ENCODE data around the gene LRIT3.

The LRIT3 gene, protein sequence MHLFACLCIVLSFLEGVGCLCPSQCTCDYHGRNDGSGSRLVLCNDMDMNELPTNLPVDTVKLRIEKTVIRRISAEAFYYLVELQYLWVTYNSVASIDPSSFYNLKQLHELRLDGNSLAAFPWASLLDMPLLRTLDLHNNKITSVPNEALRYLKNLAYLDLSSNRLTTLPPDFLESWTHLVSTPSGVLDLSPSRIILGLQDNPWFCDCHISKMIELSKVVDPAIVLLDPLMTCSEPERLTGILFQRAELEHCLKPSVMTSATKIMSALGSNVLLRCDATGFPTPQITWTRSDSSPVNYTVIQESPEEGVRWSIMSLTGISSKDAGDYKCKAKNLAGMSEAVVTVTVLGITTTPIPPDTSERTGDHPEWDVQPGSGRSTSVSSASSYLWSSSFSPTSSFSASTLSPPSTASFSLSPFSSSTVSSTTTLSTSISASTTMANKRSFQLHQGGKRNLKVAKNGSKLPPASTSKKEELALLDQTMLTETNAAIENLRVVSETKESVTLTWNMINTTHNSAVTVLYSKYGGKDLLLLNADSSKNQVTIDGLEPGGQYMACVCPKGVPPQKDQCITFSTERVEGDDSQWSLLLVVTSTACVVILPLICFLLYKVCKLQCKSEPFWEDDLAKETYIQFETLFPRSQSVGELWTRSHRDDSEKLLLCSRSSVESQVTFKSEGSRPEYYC

GRCh38 chr4:109847896-109848442 lies at the start of gene LRIT3:
LRIT3 (plus strand) TSS chr4:109848107; CDS start chr4:109848202, 95 bp downstream.
- no peak for DNase-seq

GRCh38 chr4:109798866-109799265 lies 49.0 kb upstream of the LRIT3 start:
- no peak for DNase-seq

GRCh38 chr4:109801099-109801789 lies 46.7 kb upstream of the LRIT3 start:
- no peak for DNase-seq

- DNase-seq: no peak
These were observed 46.0 kb upstream of the LRIT3 start, which contains the start of gene CFI for GRCh38 chr4:109801895-109802319. CFI (minus strand) TSS chr4:109801999; CDS start chr4:109801971, 28 bp downstream.

DNA sequence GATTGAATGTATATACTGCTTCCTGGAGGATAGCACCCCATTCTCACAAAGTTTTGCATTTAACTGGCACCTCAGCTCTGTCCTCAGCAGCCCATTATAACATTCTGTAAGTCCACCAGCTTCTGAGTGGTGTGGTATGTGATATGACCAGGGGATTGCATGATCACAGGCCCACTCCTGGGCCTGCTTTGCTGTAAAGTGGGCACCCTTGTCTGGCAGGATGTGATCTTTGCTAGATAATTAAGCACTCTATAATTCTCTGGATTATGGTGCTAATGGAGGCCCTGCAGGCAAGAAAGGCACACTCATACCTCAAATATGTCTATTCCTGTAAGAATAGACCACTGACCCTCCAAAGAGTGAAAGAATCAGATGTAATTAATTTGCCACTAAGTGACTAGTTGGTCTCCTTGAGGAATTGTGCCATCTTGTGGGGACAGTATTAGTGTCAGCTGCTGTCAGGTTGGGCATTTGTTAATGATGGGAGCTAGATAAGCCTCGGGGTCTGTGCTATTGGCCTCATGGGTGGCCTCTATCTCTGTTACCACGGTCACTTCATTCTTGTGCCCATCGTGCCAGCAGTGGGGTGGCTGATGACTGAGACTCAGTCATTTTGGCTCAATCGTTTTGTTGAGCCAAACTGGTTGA lies 43.9 kb upstream of the LRIT3 start:
- DNase-seq: peak; percentile 13

GRCh38 chr4:109809655-109810054 lies 38.3 kb upstream of the LRIT3 start:
- DNase-seq: no peak

- no peak for DNase-seq
These were observed 37.1 kb upstream of the LRIT3 start for GRCh38 chr4:109810552-109811387.

DNA sequence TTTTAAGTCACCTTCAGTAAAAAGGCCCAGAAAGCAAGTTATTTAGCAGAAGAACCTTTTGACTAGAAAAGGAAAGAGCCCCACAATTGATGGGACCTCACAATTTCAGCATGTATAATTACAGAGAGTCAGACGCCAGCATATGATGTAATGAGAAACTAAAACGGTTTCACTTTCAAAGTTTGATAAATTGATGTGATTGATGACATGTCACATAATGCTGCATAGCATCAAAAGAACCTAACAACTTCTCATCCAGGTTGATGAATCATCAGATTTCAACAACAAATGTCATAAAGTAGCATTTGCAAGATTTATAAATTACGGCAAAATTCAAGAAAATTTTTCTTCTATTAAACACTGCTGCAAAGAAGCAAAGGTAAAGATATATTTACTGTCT lies 36.2 kb upstream of the LRIT3 start:
- no peak for DNase-seq

GRCh38 chr4:109815151-109816081 lies 32.5 kb upstream of the LRIT3 start, which contains the start of gene GAR1:
GAR1 (plus strand) TSS chr4:109815762; CDS start chr4:109816165, 403 bp downstream.
- peak; percentile 82 for DNase-seq

DNA sequence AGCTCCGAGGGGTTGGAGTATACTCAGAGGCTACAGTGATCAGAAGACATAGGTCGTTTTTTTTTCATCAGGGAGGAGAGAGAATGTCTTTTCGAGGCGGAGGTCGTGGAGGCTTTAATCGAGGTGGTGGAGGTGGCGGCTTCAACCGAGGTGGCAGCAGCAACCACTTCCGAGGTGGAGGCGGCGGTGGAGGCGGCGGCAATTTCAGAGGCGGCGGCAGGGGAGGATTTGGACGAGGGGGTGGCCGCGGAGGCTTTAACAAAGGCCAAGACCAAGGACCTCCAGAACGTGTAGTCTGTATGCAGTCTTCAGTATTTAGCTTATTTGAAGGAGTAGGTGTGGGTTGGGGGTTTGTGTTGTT lies 31.8 kb upstream of the LRIT3 start:
- DNase-seq: no peak

DNA sequence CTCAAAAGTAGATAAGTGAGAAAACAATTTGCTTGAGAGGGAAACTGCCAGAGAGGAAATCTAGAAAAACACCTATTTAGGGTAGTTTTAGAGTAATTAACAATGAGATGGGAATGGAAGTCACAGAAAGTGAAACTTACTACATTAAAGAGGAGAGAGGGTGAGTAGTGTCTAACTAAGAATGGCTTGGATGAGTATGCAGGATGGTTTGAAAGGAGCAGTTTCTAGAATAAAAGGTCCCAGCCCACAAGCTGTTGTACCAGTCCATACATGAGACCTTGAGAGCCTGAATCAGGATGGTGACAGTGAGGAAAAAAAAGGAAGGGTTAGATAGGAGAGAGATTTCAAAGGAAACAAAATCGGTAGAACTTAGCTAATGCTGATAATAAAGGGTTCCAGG lies 31.0 kb upstream of the LRIT3 start:
- DNase-seq: no peak

GRCh38 chr4:109818268-109818667 lies 29.6 kb upstream of the LRIT3 start:
- DNase-seq: no peak

GRCh38 chr4:109820563-109820962 lies 27.3 kb upstream of the LRIT3 start:
- DNase-seq: no peak

- DNase-seq: no peak
These were observed 26.7 kb upstream of the LRIT3 start for GRCh38 chr4:109821185-109821584.

- DNase-seq: peak; percentile 2
These were observed 21.2 kb upstream of the LRIT3 start for GRCh38 chr4:109826719-109827118.

GRCh38 chr4:109827672-109828071 lies 20.2 kb upstream of the LRIT3 start, which contains the start of gene RRH:
RRH (plus strand) TSS chr4:109827972; CDS start chr4:109828028, 56 bp downstream.
- DNase-seq: no peak

DNA sequence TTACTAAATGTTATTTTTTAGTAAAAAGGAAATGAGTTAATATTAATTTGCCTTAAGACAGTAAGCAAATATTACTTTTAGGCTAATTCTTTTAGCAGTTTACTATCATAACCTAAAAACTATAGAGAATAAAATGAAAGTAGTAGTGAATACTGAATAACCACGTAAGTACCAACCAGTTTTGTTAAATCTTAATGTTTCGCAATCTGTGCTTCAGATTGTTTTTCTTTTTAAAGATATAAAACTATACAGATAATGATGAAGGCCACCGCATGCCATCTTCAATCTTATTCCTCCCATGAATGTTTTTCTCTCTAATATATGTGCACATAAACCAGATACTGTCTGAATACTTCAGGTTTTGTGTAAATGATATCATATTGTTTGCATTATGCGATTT lies 14.2 kb upstream of the LRIT3 start:
- DNase-seq: no peak

DNA sequence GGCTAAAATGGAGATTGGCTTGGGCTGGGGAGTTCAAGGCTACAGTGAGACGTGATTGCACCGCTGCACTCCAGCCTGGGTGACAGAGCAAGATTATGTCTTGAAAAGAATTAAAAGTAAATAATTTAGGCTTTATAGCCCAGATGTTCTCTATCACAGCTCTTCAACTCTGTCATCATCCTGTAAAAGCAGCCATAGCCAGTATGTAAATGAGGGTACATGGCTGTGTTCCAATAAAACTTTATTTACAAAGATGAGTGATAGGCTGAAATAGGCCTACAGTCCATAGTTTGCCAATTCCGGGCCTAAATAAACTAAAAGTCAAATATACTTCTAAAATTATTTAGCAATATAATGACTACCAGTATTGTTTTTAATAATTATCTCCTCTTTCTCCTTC lies 10.9 kb upstream of the LRIT3 start:
- DNase-seq: no peak

DNA sequence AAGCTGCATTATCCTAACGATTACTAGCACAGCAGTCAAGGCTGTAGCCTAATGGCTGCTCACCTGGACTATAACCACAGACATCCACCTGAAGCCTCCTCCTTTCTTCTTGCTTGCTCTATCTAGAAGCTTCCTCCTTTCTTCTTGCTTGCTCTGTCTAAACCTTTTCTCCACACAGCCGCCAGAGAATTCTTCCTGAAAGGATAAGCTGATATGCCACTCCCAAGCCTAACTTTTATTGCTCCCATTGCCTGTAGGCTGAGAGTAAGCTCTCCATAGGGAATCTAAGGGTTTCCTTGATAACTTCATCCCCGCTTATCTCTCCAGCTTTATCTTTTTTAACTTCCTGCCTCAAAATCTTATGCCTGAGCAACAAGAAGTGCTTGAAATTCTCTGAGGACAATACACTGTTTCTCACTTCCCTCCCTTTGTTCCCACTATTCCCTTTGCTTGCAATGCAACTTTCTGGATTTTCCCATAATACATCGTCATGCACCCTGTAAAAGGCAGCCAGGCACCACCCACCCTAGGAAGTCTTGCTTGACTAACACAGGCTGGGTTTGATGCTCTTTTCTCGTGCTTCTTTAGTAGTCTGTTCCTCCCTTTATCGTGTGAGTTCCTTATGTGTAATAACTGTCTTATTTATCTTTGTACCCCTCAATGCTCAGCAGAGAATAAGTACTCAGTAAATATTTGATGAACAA lies 1.4 kb upstream of the LRIT3 start:
- no peak for DNase-seq

DNA sequence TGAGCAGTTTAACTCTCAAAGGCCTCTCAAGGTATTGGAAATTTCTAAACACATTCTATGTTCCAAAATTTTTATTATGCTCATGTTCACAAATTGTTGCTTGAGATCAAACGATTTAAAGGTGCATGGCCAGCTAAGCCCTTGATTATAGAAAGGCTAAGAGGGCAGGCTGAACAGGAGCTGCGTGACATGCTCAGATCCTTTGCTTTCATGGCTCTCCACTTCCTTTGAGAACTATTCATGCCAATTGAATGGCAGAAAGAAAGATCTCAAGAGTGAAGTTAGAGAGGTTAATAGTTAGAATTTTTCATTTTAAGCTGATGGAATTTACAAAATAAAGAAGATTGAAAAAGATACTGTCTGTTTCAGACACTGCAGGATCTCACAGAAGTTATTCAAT lies 594 bp downstream of the LRIT3 start:
- DNase-seq: no peak

Data from NCI-H2171 treated with DMSO at 0.1 percent for 48 hours (cell line).